HCT116 (cell line): ENCODE measurements around the gene SCFD2.

Experiments used
- CTCF ChIP-seq, 3 experiments: fragments of 200-600 bp in 1 of 3; sonication (generic) in 1 of 3; IDR thresholded peaks in 2 of 3; conservative IDR thresholded peaks in 1 of 3; 2 replicates each; pipeline ENCODE4 v1.5.1; 2012 to 2017; ENCODE audit warnings: low read depth in 2 of 3, low read length in 2 of 3, antibody characterized with exemption in 1 of 3, borderline replicate concordance in 1 of 3, control low read depth in 1 of 3, mild to moderate bottlenecking in 1 of 3, mixed read lengths in 1 of 3, mixed run types in 1 of 3, moderate library complexity in 1 of 3; ENCODE audit not compliant: insufficient read depth in 1 of 3
- MAX ChIP-seq: IDR thresholded peaks from 2 replicates; pipeline ENCODE4 v1.6.1; 2012
- TCF7L2 ChIP-seq: IDR thresholded peaks from 2 replicates; pipeline ENCODE4 v1.7.0; 2011; ENCODE audit warnings: borderline replicate concordance, inconsistent platforms; ENCODE audit not compliant: insufficient read depth, insufficient read length; ENCODE audit errors: extremely low read depth

- TF ChIP-seq CTCF (IDR thresholded peaks at IDR 0.05 in 2 of 3, conservative IDR thresholded peaks at IDR 0.05 in 1 of 3; ENCODE audit: borderline replicate concordance in 1 of 3, insufficient read depth in 1 of 3, low read depth in 2 of 3, low read length in 2 of 3) (no peak), TCF7L2 (no peak), MAX (no peak)
Measured at GRCh38 chr4:53366301-53366716, 448 bp upstream of the SCFD2 start.
